Central memory CD4-positive, alpha-beta T cell (primary cell): ENCODE results near the gene ADCY2.

Experiments
- DNase-seq: peaks from one replicate; pipeline ENCODE4 v3.0.0; 2022

ADCY2 gene

GRCh38 chr5:7445831-7446230 is 49.9 kb downstream of the ADCY2 start:
- DNase-seq: no peak

- no peak for DNase-seq
Observed at GRCh38 chr5:7446913-7447312, 51.0 kb downstream of the ADCY2 start.

GRCh38 chr5:7453947-7454346 is 58.0 kb downstream of the ADCY2 start:
- DNase-seq: no peak

GRCh38 chr5:7456206-7456605 is 60.3 kb downstream of the ADCY2 start:
- no peak for DNase-seq

GRCh38 chr5:7461371-7461770 is 65.4 kb downstream of the ADCY2 start:
- DNase-seq: no peak

- no peak for DNase-seq
Observed at GRCh38 chr5:7462758-7463157, 66.8 kb downstream of the ADCY2 start.

- no peak for DNase-seq
Observed at GRCh38 chr5:7464182-7464581, 68.2 kb downstream of the ADCY2 start.

- no peak for DNase-seq
Observed at GRCh38 chr5:7467179-7467578, 71.2 kb downstream of the ADCY2 start.

GRCh38 chr5:7468742-7469141 is 72.8 kb downstream of the ADCY2 start:
- DNase-seq: no peak

- no peak for DNase-seq
Observed at GRCh38 chr5:7471710-7472109, 75.8 kb downstream of the ADCY2 start.

GRCh38 chr5:7473115-7473514 is 77.2 kb downstream of the ADCY2 start:
- no peak for DNase-seq

GRCh38 chr5:7473668-7474215 is 77.8 kb downstream of the ADCY2 start:
- DNase-seq: no peak

- no peak for DNase-seq
Observed at GRCh38 chr5:7474821-7475403, 79.0 kb downstream of the ADCY2 start.

- no peak for DNase-seq
Observed at GRCh38 chr5:7478459-7478858, 82.5 kb downstream of the ADCY2 start.

- DNase-seq: no peak
Observed at GRCh38 chr5:7488734-7489133, 92.8 kb downstream of the ADCY2 start.

- DNase-seq: no peak
Observed at GRCh38 chr5:7492371-7492770, 96.4 kb downstream of the ADCY2 start.

GRCh38 chr5:7493081-7493480 is 97.1 kb downstream of the ADCY2 start:
- DNase-seq: no peak

GRCh38 chr5:7493622-7494021 is 97.7 kb downstream of the ADCY2 start:
- no peak for DNase-seq

- DNase-seq: no peak
Observed at GRCh38 chr5:7494481-7495130, 98.7 kb downstream of the ADCY2 start.

- no peak for DNase-seq
Observed at GRCh38 chr5:7495131-7495517, 99.2 kb downstream of the ADCY2 start.

GRCh38 chr5:7500256-7500655 is 104.3 kb downstream of the ADCY2 start:
- no peak for DNase-seq

GRCh38 chr5:7501061-7501460 is 105.1 kb downstream of the ADCY2 start:
- no peak for DNase-seq

- no peak for DNase-seq
Observed at GRCh38 chr5:7503564-7503963, 107.6 kb downstream of the ADCY2 start.

GRCh38 chr5:7515284-7515914 is 119.5 kb downstream of the ADCY2 start:
- no peak for DNase-seq
